ACC112 (cell line): ENCODE results near the gene MMP1.

Experiments
- H2AFZ ChIP-seq: fragments of 200-600 bp; sonication (generic); one replicate; pipeline ENCODE4 v1.6.0; 2017; ENCODE audit warnings: antibody characterized with exemption, low read length; ENCODE audit not compliant: unreplicated experiment
- H3K27ac ChIP-seq: fragments of 200-600 bp; sonication (generic); 2 replicates; pipeline ENCODE4 v1.5.1; 2014; ENCODE audit warnings: low read depth, mild to moderate bottlenecking, antibody characterized with exemption, low read length, moderate library complexity
- H3K27me3 ChIP-seq: fragments of 200-600 bp; sonication (generic); 2 replicates; pipeline ENCODE4 v1.6.1; 2014; ENCODE audit warnings: mild to moderate bottlenecking, antibody characterized with exemption, low read length, moderate library complexity, mixed read lengths; ENCODE audit not compliant: insufficient read depth
- H3K36me3 ChIP-seq: fragments of 200-600 bp; sonication (generic); 2 replicates; pipeline ENCODE4 v1.6.1; 2016; ENCODE audit warnings: mild to moderate bottlenecking, antibody characterized with exemption, low read length, moderate library complexity, mixed read lengths; ENCODE audit not compliant: insufficient read depth
- H3K4me1 ChIP-seq: fragments of 200-600 bp; sonication (generic); one replicate; pipeline ENCODE4 v1.6.1; 2016; ENCODE audit warnings: low read length, mixed read lengths; ENCODE audit not compliant: insufficient read depth, unreplicated experiment, control insufficient read depth
- H3K4me3 ChIP-seq: fragments of 200-600 bp; sonication (generic); 2 replicates; pipeline ENCODE4 v1.5.1; 2014; ENCODE audit warnings: mild to moderate bottlenecking, low read depth, low read length
- H3K79me2 ChIP-seq: fragments of 200-600 bp; sonication (generic); one replicate; pipeline ENCODE4 v1.6.0; 2016; ENCODE audit warnings: low read length; ENCODE audit not compliant: control insufficient read depth, unreplicated experiment, insufficient read depth

Gene MMP1

DNA sequence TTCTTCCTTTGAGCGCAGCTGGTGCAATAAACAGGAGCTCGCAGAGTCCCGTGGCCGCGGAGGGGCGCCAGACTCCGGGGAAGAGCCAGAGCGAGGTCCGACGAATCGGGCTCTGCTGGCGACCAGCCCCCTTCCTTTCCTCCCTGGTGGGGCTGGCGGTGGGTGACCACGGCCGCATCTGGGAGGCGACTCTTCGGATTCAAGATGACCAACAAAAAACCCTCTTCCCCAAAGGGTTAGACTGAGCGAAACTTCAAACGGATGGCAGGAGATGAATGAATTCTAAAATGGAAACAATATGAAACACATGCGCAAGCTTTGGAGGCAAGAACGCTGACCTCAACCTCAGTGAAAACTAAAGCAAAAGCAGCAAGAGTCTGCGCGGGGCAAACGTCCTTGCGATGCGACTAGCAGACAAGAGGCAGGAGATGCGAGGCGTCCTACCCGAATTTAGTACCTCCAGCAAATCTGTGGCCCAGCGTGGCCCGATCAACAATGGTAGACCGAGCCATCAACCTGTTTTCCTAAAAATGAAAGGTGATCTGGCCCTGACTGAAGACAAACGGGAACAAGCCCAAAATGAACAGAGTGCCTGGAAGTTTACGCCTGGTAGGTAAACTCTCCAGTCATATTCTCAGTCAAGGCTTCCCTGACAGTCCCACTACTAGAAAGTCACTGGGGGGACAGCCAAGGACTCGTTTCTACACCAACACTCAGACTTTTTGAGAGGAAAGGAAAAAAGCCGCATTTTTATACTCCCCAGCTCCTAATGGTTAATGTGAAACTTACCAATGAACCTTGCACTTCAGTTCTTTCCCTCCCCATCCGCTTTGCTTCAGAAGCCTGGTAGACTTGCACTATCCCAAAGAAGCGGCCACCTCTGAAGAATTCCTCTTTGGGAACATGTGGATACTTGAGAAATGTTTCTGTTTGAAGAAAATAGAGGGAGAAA, 33.8 kb upstream of the MMP1 start:
- H3K36me3 ChIP-seq: no peaks in the 10 kb centered on the region
- peak overlapping the region; percentile 79 for H3K4me3 ChIP-seq
- no peaks in the 10 kb centered on the region for H3K27me3 ChIP-seq
- H2AFZ ChIP-seq: peak overlapping the region; percentile 20
- H3K79me2 ChIP-seq: no peaks in the 10 kb centered on the region
- H3K27ac ChIP-seq: no peak overlapping the region
- H3K4me1 ChIP-seq: peaks cover 30% of the 10 kb centered on the region

DNA sequence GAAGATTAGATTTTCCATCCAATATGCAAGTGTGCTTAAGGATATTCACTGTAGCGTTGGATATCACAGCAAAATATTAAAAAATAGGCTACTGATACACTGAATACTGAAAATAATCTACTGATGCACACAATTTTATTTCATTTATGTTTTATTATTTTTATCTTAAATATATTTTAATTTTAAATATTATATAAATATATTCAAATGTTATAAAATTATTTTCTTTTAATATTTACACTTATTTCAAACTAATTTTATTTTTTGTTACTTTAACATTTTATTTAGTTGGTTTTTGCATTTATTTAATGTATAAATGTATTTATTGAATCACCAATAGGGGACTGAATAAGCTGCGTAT, 33.1 kb upstream of the MMP1 start:
- Histone ChIP-seq H3K79me2 (no peaks in the 10 kb centered on the region), H2AFZ (no peak overlapping the region), H3K36me3 (no peaks in the 10 kb centered on the region), H3K27ac (no peak overlapping the region), H3K4me1 (peaks cover 23% of the 10 kb centered on the region), H3K27me3 (no peaks in the 10 kb centered on the region), H3K4me3 (no peak overlapping the region)

DNA sequence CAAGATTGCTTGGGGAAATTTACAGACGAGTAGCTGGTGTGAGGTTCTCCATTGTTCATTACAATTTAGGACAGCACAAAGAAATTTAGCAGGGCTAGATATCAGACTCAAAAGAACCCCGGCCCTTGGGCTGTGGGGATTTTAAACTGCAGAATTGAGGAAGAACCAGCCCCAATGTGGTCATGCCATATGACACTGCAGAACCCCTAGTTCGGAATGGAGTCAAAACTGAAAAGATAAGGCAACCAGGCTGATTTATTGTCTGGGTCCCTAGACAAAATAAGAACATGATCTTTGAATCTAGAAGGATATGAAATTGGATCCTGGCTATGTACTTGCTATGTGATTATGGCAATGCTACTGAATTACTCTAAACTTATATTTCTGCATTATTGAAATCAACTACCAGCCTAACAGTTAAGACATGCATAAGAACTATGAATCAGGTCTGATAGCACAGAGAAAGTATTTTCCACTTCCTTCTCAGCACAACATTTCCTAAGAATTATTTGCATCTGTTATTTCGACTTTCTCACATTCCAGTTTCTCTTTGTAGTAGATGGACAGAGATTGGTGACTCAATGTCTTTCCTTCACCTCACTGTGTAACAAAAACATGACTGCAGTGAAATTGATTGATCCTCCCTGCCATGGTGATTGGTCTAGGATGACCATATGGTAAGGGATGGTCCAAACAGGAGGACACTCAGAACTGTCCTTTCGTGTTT, 32.2 kb upstream of the MMP1 start:
- Histone ChIP-seq H2AFZ (no peak overlapping the region), H3K27me3 (no peaks in the 10 kb centered on the region), H3K4me3 (no peak overlapping the region), H3K4me1 (peaks cover 19% of the 10 kb centered on the region), H3K27ac (no peak overlapping the region), H3K36me3 (no peaks in the 10 kb centered on the region), H3K79me2 (no peaks in the 10 kb centered on the region)

DNA sequence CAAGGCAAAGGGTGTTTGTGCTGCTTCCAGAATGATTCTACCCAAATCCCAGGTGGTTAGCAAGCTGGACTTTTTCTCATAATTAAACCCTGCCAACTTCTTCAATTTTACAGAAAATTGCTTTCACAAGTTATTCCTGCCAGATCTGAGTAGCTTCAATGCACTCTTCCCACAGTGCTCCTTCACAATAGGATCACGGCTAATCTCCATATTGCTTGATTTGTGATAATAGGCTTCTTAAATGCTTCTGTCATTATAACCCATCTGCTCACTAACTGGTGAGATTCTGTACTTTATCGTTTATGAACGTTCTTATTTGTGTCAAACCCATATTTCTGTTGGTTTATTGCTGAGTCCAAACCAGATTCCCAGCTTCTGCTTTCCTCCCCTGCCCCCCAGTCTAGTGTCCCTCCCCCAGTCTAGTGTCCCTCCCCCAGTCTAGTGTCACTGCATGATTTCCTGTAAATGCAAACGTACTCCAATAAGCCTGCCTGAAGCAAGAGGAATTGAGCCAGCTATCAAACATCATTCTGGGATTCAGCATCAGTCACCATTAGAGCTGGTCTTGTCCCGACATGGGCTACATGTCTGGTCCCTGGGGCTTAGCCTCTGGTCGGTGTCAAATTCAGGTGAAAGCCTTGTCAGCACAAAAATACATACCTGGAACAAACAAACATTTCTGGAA, 31.5 kb upstream of the MMP1 start:
- Histone ChIP-seq H3K27me3 (no peaks in the 10 kb centered on the region), H3K27ac (no peak overlapping the region), H3K36me3 (no peaks in the 10 kb centered on the region), H3K4me3 (no peak overlapping the region), H3K79me2 (no peaks in the 10 kb centered on the region), H3K4me1 (peaks cover 19% of the 10 kb centered on the region), H2AFZ (no peak overlapping the region)

DNA sequence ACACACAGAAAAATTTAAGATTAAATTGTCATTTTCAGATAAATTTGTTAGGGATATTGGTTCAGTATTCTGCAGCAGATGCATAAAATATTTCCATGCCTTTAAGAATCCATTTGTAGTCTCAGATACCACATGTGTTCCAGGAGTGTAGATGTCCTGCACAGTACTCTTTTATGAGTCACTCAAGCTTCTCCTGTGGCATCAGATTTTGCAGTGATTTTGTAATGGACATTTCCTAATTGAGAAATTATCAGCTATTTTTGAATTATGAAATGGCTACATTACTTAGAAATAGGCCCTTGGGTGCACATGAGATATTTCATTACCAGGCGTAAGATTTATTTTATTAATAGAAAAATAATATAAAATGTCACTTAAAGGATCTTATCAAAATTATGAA, 26.6 kb upstream of the MMP1 start:
- Histone ChIP-seq H3K36me3 (no peaks in the 10 kb centered on the region), H3K27ac (no peak overlapping the region), H2AFZ (no peak overlapping the region), H3K79me2 (no peaks in the 10 kb centered on the region), H3K4me1 (peaks cover 3% of the 10 kb centered on the region), H3K27me3 (peaks cover 34% of the 10 kb centered on the region), H3K4me3 (no peak overlapping the region)

DNA sequence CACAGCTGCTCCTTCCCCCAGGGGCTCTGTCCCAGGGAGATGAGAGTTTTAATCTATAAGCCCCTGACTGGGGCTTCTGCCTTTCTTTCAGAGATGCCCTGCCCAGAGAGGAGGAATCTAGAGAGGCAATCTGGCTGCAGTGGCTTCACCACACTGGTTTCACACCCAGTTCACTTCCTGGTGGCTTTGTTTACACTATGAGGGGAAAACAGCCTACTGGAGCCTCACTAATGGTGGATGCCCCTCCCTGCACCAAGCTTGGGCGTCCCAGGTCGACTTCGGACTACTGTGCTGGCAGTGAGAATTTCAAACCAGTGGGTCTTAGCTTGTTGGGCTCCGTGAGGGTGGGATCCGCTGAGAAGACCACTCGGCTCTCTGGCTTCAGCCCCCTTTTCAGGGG, 21.5 kb upstream of the MMP1 start:
- Histone ChIP-seq H3K4me1 (no peaks in the 10 kb centered on the region), H2AFZ (no peak overlapping the region), H3K4me3 (no peak overlapping the region), H3K36me3 (no peaks in the 10 kb centered on the region), H3K79me2 (no peaks in the 10 kb centered on the region), H3K27me3 (peaks cover 40% of the 10 kb centered on the region), H3K27ac (no peak overlapping the region)

DNA sequence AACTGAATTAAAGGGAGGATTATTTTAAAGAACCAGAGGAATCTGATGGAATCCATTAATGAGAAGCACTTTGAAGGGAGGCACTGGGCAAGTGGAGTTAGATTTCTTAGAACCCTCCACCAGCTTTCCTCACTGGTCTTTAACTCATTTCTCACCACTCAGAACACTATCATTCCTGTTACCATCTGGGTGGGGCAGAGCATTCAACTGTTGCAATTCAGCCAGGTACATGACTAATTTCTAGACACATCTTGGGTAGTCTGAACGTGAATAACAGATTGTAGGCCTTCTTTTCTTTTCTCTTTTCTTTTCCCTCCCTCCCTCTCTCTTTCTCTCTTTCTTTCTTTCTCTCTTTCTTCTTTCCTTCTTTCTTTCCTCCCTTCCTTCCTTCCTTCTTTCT, 15.5 kb upstream of the MMP1 start:
- Histone ChIP-seq H3K27ac (no peak overlapping the region), H3K79me2 (no peaks in the 10 kb centered on the region), H3K27me3 (peaks cover 9% of the 10 kb centered on the region; the same call in 1 of the 2 replicates), H3K36me3 (no peaks in the 10 kb centered on the region), H2AFZ (no peak overlapping the region), H3K4me3 (no peak overlapping the region), H3K4me1 (no peaks in the 10 kb centered on the region)

DNA sequence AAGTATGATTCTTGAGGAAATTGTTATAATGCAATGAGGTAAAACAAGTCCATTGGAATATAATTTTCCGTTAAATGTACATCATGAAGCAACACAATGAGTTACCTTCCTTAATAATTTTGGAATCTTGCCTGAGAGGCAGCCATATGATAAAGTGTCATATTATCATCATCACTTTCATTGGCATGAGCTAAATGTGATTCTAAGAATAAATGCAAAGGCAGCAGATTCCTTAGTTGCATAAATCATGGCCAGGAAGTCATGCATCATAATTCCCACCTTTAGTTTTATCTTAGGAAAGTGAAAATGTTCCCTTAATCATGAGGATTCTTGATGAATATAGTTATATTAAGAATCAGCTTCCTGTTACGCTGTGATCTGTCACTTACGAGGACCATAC, 14.2 kb upstream of the MMP1 start:
- H3K4me3 ChIP-seq: no peak overlapping the region
- no peaks in the 10 kb centered on the region for H3K4me1 ChIP-seq
- no peaks in the 10 kb centered on the region for H3K36me3 ChIP-seq
- peaks cover 8% of the 10 kb centered on the region; the same call in 1 of the 2 replicates for H3K27me3 ChIP-seq
- no peaks in the 10 kb centered on the region for H3K79me2 ChIP-seq
- H2AFZ ChIP-seq: no peak overlapping the region
- H3K27ac ChIP-seq: no peak overlapping the region

DNA sequence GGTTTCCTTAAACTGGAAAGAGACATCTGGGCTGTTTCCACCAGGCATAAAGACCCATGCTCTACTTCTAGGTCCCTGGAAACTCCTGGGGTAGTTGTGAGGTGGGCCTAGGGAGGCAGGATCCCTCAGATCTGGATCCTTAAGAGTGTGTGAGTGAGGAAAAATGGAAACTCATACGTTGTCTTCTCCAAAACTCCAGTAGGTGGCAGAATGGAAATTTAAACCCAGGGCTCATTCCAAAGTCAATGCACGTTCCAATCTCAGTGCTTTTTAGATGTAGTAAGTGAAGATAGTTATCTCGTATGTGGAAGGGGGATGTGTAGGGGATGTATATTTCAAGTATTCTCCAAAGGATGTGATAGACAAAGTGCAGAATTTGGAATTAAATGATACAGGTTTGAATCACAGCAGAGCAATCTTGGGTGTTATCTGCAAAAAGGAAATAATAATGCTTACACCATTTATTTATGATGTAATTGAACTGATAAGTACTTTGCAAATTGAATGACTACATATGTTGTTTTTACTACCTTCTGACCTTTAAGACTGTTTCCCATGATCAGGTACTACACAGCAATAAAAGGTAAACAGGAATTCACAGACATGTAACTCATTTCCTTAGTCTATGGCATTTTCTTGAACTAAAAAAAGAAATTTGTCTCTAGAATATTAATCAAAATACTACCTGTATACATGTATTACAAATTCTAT, 13.1 kb upstream of the MMP1 start:
- no peaks in the 10 kb centered on the region for H3K36me3 ChIP-seq
- H3K27ac ChIP-seq: no peak overlapping the region
- no peaks in the 10 kb centered on the region for H3K79me2 ChIP-seq
- 0 out of 2 replicates have a peak, but pooled peaks cover 3% of the 10 kb centered on the region for H3K27me3 ChIP-seq
- peak overlapping the region; percentile 76 for H2AFZ ChIP-seq
- H3K4me3 ChIP-seq: no peak overlapping the region
- no peaks in the 10 kb centered on the region for H3K4me1 ChIP-seq

DNA sequence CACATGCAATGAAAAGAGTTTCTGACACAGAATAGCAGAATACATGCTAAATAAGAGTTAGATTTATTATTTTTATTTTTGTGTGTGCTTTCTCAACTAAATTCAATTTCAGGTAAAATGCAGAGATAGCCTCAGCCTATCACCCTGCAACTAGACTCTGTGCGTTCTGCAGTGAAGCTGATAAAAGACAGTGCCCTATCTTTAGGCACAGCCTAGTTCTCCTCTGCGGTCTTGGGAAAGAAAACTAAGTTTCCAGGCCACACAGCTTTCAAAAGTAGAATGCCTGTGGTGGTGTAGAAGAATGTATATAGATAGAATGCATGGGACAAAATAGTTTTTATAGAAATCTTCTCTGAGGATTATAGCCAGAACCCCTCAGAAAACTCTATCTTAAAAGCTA, 12.0 kb upstream of the MMP1 start:
- no peaks in the 10 kb centered on the region for H3K79me2 ChIP-seq
- no peak overlapping the region for H2AFZ ChIP-seq
- no peak overlapping the region for H3K4me3 ChIP-seq
- no peak overlapping the region for H3K27ac ChIP-seq
- no peaks in the 10 kb centered on the region for H3K36me3 ChIP-seq
- H3K27me3 ChIP-seq: 0 out of 2 replicates have a peak, but pooled peaks cover 3% of the 10 kb centered on the region
- no peaks in the 10 kb centered on the region for H3K4me1 ChIP-seq
